ENCODE measurements around the gene PRSS21.

- no peak for TF ChIP-seq ZNF121 (CRISPR knock-in tag; IDR thresholded peaks at IDR 0.05)
- TF ChIP-seq CBFB (CRISPR knock-in tag; IDR thresholded peaks at IDR 0.05; ENCODE audit: low read depth): no peak
- no peak for TF ChIP-seq TCF7 (CRISPR knock-in tag; IDR thresholded peaks at IDR 0.05; ENCODE audit: low read depth)
- no peak for TF ChIP-seq ZBTB21 (CRISPR knock-in tag; IDR thresholded peaks at IDR 0.05; ENCODE audit: borderline replicate concordance)
- TF ChIP-seq, protein P1, sequence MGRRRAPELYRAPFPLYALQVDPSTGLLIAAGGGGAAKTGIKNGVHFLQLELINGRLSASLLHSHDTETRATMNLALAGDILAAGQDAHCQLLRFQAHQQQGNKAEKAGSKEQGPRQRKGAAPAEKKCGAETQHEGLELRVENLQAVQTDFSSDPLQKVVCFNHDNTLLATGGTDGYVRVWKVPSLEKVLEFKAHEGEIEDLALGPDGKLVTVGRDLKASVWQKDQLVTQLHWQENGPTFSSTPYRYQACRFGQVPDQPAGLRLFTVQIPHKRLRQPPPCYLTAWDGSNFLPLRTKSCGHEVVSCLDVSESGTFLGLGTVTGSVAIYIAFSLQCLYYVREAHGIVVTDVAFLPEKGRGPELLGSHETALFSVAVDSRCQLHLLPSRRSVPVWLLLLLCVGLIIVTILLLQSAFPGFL (CRISPR knock-in tag; IDR thresholded peaks at IDR 0.05; ENCODE audit: borderline replicate concordance): no peak
- no peak for TF ChIP-seq NR1H2 (CRISPR knock-in tag; IDR thresholded peaks at IDR 0.05)
- TF ChIP-seq TP53 (CRISPR knock-in tag; IDR thresholded peaks at IDR 0.05): no peak
- TF ChIP-seq, protein P2, sequence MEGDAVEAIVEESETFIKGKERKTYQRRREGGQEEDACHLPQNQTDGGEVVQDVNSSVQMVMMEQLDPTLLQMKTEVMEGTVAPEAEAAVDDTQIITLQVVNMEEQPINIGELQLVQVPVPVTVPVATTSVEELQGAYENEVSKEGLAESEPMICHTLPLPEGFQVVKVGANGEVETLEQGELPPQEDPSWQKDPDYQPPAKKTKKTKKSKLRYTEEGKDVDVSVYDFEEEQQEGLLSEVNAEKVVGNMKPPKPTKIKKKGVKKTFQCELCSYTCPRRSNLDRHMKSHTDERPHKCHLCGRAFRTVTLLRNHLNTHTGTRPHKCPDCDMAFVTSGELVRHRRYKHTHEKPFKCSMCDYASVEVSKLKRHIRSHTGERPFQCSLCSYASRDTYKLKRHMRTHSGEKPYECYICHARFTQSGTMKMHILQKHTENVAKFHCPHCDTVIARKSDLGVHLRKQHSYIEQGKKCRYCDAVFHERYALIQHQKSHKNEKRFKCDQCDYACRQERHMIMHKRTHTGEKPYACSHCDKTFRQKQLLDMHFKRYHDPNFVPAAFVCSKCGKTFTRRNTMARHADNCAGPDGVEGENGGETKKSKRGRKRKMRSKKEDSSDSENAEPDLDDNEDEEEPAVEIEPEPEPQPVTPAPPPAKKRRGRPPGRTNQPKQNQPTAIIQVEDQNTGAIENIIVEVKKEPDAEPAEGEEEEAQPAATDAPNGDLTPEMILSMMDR (IDR thresholded peaks at IDR 0.05): no peak
- no peak for TF ChIP-seq JAZF1 (CRISPR knock-in tag; IDR thresholded peaks at IDR 0.05)
- TF ChIP-seq SMAD3 (CRISPR knock-in tag; IDR thresholded peaks at IDR 0.05; ENCODE audit: borderline replicate concordance): no peak
- TF ChIP-seq ZNF263 (CRISPR knock-in tag; IDR thresholded peaks at IDR 0.05; ENCODE audit: low read depth): no peak
- no peak for TF ChIP-seq MYBL2 (CRISPR knock-in tag; IDR thresholded peaks at IDR 0.05)
- TF ChIP-seq NFATC4 (CRISPR knock-in tag; IDR thresholded peaks at IDR 0.05): no peak
- TF ChIP-seq, protein P3, sequence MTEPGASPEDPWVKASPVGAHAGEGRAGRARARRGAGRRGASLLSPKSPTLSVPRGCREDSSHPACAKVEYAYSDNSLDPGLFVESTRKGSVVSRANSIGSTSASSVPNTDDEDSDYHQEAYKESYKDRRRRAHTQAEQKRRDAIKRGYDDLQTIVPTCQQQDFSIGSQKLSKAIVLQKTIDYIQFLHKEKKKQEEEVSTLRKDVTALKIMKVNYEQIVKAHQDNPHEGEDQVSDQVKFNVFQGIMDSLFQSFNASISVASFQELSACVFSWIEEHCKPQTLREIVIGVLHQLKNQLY (CRISPR knock-in tag; IDR thresholded peaks at IDR 0.05): no peak
Observed at GRCh38 chr16:2846511-2847310, 29.7 kb downstream of the PRSS21 start.

Data from WTC11 (cell line).